HG03095 (cell line): ENCODE results near the gene CHD9.

ENCODE experiments used
- ATAC-seq: cut with Tn5 transposase; IDR thresholded peaks from one replicate; pipeline ENCODE4 v1.9.1; 2021; ENCODE audit warnings: moderate library complexity; ENCODE audit not compliant: unreplicated experiment

The CHD9 gene

GRCh38 chr16:53129281-53130158, 74.7 kb downstream of the CHD9 start:
- no peak for ATAC-seq

DNA sequence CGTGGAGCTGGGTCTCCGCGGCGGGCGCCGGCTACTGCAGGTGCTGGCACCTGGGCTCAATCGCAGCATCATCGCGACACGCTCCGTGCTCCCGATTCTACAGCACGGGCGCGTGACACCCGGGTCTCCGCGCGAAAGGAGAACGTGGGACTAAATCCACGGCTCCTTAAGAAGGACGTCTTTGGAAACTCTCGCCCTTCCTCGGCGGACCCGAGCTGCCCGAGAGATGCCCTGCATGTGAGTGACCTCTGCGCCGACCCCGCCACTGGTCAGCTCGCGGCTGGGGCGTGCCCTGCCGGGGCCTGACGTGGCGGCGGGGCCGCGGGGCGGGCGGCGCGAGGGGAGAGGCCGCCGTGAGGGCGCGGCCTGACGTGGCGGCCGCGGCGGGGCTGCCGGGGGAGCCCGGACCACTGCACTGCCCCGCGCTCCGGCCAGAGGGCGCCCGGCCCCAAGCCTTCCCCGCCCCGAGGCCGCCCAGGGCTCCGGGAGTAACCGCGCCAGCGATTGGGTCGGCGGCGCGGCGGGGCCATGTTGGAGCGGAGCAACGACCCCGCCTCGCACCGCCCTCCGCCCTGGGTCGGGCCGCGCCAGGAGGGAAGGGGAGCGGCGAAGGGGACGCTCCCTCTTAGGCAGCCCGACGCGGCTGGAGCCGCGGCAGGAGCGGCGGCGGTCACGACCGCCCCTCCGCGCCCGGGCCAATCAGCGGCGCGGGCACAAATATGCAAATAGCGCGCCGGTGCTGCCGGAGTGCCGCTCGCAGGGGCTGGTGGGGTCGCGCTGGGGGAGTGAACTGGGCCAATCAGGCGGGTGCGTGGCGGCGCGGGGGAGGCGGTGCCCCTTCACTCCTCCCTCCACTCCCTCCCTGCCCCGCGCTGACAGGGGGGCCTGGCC, 75.6 kb downstream of the CHD9 start:
- ATAC-seq: peak; percentile 88

DNA sequence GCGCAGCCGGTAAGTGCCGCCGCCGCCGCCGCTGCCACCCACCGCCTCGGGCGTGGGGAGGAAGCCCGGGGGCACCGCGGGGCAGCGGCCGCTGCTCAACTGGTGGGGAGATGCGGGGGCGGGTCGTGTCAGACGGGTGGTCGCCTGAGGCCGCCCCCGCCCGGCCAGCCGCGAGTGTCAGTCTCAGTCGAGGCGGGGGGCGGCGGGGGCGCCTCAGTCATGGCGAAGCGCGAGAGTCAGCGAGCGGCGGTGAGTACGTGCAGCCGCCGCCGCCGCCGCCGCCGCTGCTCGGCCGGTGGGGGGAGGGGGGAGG, 76.2 kb downstream of the CHD9 start:
- no peak for ATAC-seq

DNA sequence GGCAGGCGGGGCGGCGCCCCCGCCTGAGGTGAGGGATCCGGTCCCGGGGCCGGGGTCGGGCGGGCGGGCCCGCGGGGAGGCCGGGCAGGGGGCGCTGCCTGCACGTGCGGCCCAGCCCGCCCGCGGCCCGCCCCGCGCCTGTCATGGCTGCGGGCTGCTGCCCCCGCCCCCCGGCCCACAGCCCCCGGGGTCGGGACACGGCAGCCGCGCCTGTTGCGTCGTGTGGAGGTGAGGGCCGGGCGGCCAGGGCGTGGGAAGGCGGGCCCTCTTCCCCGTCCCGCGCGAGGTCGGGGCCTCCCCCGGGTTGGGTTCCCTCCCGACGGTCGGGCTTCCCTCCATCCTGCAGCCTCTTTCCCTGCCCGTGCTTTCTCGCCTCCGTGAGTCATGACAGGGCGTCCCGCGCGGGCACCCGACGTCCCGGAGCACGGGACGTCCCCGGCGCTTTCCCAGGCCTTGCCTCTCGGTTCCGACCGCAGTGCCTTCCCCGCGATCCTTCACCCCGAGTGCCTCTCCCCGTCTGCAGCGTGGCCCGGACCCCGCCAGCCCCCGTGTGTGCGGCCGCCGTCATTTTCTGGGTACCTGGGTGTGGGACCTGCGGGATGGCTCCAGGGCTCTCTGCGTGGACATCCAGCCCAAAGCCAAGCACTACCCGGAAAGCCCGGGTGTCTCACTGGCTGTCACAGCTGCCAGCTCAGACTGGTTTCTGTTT, 76.7 kb downstream of the CHD9 start:
- ATAC-seq: peak; percentile 12

GRCh38 chr16:53132406-53132805, 77.6 kb downstream of the CHD9 start:
- no peak for ATAC-seq

DNA sequence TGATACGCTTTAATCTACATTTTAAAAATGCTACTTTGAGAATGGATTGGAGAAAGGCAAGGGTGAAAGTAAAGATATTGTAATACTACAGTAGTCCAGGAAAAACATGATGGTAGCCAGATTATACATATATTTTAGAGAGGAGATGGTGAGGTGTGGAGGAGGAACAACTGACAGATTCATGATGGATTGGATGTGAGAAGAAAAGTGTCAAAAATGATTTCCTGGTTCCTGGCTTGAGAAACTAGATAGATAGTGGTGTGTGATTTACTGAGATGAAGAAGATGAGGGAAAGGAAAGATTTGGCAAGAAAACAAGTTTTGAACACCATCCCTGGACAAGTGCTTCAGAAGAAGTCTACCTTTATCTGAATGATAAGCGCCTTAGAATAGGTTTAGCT, 80.5 kb downstream of the CHD9 start:
- ATAC-seq: no peak

DNA sequence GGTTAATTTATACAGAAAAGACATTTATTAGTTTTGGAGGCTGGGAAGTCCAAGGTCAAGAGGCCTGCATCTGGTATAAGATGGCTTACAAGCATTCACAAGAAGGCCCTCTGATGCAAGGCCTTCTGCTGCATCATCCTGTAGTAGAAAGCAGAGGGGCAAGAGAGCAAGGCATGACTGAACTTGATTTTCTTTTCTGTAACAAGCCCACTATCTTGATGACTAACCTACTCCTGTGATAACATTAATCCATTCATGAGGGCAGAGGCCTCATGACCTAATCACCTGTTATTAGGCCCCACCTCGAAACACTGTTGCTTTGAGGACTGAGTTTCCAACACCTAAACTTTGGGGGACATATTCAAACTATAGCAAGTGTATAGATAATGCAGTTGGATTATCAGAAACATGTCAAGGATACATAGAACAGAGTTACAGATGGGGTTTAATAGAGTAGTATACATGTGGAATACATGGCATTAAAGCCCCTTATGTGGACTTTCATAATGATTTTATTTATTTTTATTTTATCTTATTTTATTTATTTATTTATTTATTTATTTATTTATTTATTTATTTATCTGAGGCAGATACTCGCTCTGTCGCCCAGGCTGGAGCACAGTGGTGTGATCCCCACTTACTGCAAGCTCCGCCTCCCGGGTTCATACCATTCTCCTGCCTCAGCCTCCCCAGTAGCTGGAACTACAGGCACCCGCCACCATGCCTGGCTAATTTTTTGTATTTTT, 88.2 kb downstream of the CHD9 start:
- no peak for ATAC-seq

DNA sequence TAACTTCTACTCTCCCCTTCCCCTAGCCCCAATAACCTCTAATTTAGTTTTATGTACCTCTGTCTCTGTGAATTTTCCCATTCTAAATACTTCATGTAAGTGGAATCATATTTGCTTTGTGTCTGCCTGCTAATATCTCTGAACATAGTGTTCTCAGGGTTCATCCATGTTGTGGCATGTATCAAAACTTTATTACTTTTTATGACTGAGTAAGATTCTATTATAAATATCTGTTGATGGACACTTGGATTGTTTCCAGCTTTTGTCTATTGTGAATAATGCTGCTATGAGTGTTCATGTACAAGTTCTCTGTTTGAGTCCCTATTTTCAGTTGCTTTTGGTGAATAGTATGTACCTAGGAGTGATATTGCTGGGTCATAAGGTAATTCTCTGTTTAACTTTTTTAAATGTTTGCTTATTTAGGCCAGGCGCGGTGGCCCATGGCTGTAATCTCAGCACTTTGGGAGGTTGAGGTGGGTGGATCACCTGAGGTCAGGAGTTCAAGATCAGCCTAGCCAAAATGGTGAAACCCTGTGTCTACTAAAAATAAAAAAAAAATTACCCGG, 92.8 kb downstream of the CHD9 start:
- no peak for ATAC-seq

DNA sequence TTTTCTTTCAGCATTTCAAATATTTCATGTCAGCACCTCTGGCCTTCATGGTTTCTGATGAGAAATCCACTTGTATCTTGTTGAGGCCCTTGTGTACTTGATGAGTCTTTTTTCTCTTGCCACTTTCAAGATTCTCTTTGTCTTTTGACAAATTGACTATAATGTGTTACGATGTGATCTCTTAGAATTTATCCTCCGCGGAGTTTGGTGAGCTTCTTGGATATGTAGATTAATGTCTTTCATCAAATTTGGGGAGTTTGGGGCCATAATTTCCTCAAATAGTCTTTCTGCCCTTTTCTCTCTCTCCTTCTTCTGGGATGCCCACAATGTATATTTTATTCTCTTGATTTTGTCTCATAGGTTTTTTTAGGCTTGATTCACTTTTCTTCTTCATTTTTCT, 96.0 kb downstream of the CHD9 start:
- ATAC-seq: no peak

- no peak for ATAC-seq
These were observed 97.5 kb downstream of the CHD9 start for GRCh38 chr16:53152329-53152728.

- no peak for ATAC-seq
These were observed 98.3 kb downstream of the CHD9 start for GRCh38 chr16:53153130-53153529.

- no peak for ATAC-seq
These were observed 99.7 kb downstream of the CHD9 start for GRCh38 chr16:53154513-53154912.

- no peak for ATAC-seq
These were observed 101.7 kb downstream of the CHD9 start for GRCh38 chr16:53156516-53156915.

GRCh38 chr16:53159781-53160436, 105.1 kb downstream of the CHD9 start:
- no peak for ATAC-seq

- no peak for ATAC-seq
These were observed 111.3 kb downstream of the CHD9 start for GRCh38 chr16:53166099-53166498.

DNA sequence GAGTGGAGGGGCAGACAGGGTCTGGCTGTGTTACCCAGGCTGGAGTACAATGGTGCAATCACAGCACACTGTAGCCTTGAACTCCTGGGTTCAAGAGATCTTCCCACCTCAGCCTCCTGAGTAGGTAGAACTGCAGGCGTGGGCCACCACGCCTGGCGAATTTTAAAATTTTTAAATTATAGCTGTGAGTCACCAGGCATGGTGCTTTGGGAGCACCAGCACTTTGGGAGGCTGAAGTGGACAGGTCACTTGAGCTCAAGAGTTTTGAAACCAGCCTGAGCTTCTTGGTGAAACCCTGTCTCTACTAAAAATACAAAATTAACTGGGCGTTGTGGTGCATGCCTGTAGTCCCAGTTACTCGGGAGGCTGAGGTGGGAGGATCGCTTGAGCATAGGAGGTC, 114.0 kb downstream of the CHD9 start:
- no peak for ATAC-seq

GRCh38 chr16:53172517-53172916, 117.7 kb downstream of the CHD9 start:
- no peak for ATAC-seq

- no peak for ATAC-seq
These were observed 120.3 kb downstream of the CHD9 start for GRCh38 chr16:53175118-53175517.

- no peak for ATAC-seq
These were observed 121.6 kb downstream of the CHD9 start for GRCh38 chr16:53176434-53176833.

DNA sequence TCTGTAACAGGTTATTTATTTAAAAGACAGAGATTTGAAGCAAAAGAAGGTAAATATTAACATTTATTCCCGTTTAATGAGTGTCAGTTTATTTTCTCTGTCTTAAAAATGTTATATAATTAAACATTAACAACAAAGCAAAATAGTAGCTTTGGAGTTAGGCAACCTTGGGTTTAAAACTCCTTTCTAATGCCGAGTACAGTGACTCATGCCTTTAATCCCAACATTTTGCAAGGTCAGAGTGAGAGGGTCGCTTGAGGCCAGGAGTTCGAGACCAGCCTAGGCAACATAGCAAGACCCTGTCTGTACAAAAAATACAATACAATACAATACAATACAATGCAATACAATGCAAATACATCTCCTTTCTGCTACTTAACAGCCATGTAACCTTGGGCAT, 128.7 kb downstream of the CHD9 start:
- ATAC-seq: no peak
